Activated CD4-positive, alpha-beta T cell treated with anti-CD3 and anti-CD28 coated beads, Interleukin-2, amount 10 ng/mL, durations not matched to agents 24 days and 14 days (primary cell): Measurements from ENCODE around the gene ITPK1. TPM values are rescaled to one million over a fixed set of nuclear protein-coding genes. Genes with fewer than 3 reads are reported as not detected.

Source experiments
- DNase-seq: peaks from one replicate; pipeline ENCODE4 v3.0.0; 2022
- H3K27ac Mint-ChIP-seq: one replicate; pipeline ENCODE4 v1.8.0; 2022; ENCODE audit warnings: mild to moderate bottlenecking, mixed read lengths
- H3K27me3 Mint-ChIP-seq: one replicate; pipeline ENCODE4 v1.8.0; 2022; ENCODE audit warnings: mixed read lengths
- H3K36me3 Mint-ChIP-seq: one replicate; pipeline ENCODE4 v1.8.0; 2022; ENCODE audit warnings: low read depth, mild to moderate bottlenecking, mixed read lengths
- H3K4me1 Mint-ChIP-seq: one replicate; pipeline ENCODE4 v1.8.0; 2021; ENCODE audit warnings: mixed read lengths
- H3K4me3 Mint-ChIP-seq: one replicate; pipeline ENCODE4 v1.8.0; 2022; ENCODE audit warnings: mild to moderate bottlenecking, moderate library complexity, mixed read lengths
- H3K9me3 Mint-ChIP-seq: one replicate; pipeline ENCODE4 v1.8.0; 2021; ENCODE audit warnings: mixed read lengths
- intact Hi-C: fragments of 100-400 bp; cut with micrococcal nuclease; formaldehyde crosslinking; loops from one replicate; pipeline ENCODE4 v1.15.1; 2023
- total RNA-seq: library from RNA; stranded (reverse); gene quantifications from 2 replicates; pipeline ENCODE4 v1.2.3, GENCODE V29; 2022

Gene ITPK1
- total RNA-seq, 1 donor from 2014 or later = 71.0 TPM

DNA sequence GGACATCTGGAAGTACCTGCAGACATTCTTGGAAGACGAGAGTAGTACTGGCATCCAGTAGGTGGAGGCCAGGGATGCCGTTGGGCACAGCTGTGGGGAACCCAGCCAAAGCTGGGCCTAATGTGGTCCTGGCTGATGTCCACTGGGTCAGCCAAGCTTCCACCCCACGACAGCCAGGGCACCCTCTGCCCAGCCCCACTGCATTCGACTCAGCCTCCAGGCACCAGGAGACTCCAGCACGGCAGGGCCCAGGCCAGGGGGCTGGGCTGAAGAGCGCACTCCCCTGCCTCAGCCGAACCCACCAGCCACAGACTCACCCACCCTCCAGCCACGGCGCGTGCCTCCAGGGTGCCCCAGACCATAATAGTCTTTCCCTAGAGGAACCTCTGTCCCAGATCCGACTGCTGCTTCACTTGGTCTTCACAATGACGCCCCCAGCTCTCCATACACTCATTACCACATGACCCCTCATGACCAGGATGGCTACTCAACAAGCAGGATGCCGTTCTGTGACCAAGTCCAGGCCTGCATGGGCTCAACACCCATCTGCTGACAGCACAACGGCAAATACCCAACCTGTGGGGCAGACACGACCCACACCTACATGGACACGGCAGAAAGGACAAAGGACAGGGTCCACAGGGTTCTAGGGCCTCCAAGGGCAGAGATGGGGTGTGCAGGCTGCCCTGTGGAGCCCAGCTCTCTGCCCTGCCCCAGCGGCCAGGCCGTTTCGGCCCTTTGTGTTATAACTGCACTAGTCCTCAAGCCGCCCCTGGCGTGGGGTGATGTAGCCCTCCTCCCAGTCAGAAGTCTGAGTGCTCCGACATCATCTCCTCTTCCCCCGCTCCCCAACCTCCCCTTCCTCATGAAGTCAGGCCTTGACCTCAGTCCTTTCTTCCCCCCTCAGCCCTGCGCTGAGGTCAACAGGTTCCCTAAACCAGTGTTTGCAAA is 22.8 kb downstream of the ITPK1 start:
- H3K9me3 Mint-ChIP-seq = no peaks in the 10 kb centered on the region
- H3K27ac Mint-ChIP-seq = no peak overlapping the region

DNA sequence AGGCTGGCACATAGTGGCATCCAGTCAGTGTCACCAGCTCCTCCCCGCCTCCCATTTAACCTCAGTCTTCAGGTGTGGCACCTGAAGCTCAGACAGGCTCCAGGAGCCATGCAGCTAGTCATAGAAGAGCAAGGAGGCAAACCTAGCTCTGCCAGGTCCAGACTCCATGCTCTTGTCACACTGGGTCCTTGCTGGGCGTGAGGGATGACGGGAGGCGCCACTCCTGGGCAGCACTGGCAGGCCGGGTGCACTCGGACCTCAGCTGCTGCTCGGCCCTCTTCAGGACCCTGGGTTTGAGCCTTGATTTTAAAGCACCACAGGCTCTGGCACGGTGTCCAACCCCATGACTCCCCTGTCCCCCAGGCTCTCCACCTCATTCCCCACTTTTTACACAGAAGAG is 24.1 kb downstream of the ITPK1 start:
- peaks cover 13% of the 10 kb centered on the region for H3K4me1 Mint-ChIP-seq
- H3K9me3 Mint-ChIP-seq = no peaks in the 10 kb centered on the region
- no peak overlapping the region for H3K27ac Mint-ChIP-seq

More for the DNA sequence above, 22.8 kb downstream of the ITPK1 start:
- Mint-ChIP-seq H3K36me3 (no peaks in the 10 kb centered on the region), H3K27me3 (no peaks in the 10 kb centered on the region), H3K4me3 (no peak overlapping the region), H3K4me1 (peaks cover 8% of the 10 kb centered on the region)
- intact Hi-C loops = no loop called here
- DNase-seq = no peak

DNA sequence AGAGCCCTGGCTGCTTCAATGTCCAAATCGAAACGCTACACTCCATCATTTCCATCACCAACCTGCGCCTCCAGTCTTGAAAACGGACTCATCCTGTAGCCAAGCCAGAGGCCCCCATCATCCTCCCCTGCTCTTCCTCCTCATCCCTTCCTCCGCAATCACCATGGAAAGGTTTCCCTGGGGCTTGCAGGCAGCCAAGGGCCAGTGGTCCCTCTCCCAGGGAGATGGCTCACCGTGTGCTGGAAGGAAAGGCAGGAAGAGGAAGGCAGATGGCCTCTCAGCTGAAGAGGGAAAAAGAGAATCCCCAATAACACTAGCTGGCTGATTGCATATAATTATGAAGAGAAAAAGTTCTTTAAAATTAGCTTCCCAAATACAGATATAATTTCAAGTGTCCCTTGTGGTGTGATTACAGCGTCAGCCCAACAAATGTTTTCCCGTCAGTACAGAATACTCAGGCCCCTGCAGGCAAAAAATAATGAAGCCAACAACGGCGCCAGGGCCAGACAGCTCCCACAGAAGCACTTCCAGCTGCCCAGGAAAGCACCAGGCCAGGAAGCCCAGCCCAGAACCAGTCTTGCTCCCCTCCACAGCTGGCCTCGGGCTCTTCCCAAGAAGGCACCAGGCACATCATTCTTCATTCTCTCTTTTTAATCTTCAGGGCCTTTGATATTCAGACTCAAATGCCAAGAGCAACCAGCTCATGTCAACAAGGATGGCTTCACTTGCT is 24.7 kb downstream of the ITPK1 start:
- peaks cover 2% of the 10 kb centered on the region for H3K36me3 Mint-ChIP-seq
- intact Hi-C loops = no loop called here
- H3K9me3 Mint-ChIP-seq = no peaks in the 10 kb centered on the region
- peaks cover 12% of the 10 kb centered on the region for H3K4me1 Mint-ChIP-seq
- no peak overlapping the region for H3K4me3 Mint-ChIP-seq
- DNase-seq = no peak
- no peak overlapping the region for H3K27ac Mint-ChIP-seq
- H3K27me3 Mint-ChIP-seq = no peaks in the 10 kb centered on the region

More for the DNA sequence above, 24.1 kb downstream of the ITPK1 start:
- H3K27me3 Mint-ChIP-seq = no peaks in the 10 kb centered on the region
- H3K4me3 Mint-ChIP-seq = no peak overlapping the region
- H3K36me3 Mint-ChIP-seq = peaks cover 2% of the 10 kb centered on the region
- intact Hi-C loops = no loop called here
- DNase-seq = no peak

DNA sequence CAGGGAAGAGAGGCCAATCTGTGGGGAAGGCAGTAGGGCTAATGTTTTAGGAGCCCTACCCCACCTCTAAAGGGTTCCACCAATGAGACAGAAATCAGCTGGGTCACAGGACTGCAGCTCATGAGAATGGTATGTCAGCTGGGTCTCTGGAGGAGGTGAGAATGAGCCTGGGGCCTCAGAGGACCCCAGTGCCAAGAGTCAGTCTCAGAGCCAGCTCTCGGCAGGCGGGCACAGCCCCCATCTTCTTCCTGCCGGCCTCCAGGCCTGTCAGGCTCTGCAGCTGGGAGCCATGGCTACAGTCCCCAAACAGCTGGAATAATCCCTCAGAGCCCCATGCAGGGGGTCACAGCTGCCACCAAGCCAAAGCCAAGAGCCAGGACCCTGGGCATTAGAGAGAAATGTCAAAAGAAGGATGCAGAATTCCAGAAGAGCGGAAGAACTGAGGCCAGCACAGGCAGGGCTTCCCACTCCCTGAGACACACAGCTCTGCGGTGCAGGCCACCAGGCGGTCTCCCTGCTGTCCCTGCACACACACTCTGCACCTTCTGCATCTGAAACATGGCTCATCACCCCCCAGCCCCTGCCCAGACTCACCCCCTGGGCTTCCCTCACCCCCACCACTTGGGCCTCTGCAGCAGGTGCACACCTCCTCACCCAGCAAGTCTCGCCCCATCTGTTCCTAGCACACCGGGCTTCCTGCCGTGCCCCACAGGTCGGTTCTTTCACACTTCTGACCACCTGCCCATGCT is 26.0 kb downstream of the ITPK1 start:
- peaks cover 9% of the 10 kb centered on the region for H3K4me1 Mint-ChIP-seq
- no peak overlapping the region for H3K4me3 Mint-ChIP-seq
- peaks cover 2% of the 10 kb centered on the region for H3K36me3 Mint-ChIP-seq
- no peak for DNase-seq
- H3K27ac Mint-ChIP-seq = no peak overlapping the region
- no peaks in the 10 kb centered on the region for H3K9me3 Mint-ChIP-seq
- intact Hi-C loops = no loop called here
- H3K27me3 Mint-ChIP-seq = no peaks in the 10 kb centered on the region

DNA sequence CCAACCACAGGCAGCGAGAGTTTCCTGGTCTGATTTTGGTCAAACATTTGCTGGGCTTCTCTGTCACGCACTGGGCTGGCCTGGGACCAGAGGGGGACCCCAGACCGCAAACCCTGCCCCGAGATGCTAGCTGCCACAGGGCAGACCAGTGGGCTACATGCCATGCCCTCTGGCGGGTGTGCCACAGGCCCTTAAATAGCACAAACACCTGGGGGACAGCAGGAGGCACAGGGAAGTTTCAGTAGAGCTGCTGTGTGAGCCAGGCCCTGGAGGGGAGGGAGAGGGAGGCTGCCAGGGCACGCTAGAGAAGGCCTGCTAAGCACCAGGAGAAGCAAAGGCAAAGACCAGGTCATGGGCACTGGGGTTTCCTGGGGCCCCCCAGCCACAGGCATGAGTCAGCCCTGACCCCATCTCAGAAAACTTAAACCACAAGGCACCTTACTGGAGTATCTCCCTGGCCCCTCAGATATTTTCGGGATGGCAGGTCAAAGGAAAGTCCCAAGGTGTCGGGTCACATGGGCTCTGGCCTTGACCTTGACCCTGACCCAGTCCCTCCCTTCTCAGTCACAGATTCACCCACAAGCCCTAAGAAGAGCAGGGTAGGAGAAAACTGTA is 29.2 kb downstream of the ITPK1 start:
- H3K36me3 Mint-ChIP-seq = peaks cover 5% of the 10 kb centered on the region
- no peak overlapping the region for H3K27ac Mint-ChIP-seq
- intact Hi-C loops = no loop called here
- DNase-seq = no peak
- peaks cover 21% of the 10 kb centered on the region for H3K4me1 Mint-ChIP-seq
- no peaks in the 10 kb centered on the region for H3K27me3 Mint-ChIP-seq
- H3K9me3 Mint-ChIP-seq = no peaks in the 10 kb centered on the region
- no peak overlapping the region for H3K4me3 Mint-ChIP-seq

DNA sequence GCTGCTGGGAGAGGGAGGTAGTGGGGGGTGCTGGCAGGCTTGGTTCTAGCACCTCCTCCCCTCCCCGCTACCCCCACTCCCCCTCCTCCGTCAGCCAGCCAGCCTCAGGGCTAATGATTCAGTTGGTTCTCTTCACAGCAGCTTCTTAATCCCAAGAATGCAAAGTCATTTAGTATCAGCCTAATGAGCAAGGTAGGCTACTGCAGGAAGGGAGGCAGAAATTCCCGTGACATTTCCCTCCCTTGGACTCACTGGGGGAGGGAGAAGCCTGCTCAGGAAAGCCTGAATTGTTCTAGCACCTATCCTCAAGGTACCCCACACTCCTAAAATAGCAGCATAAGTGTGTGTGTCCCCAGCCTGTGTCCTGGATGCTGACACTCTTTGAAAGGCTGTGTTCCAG is 29.8 kb downstream of the ITPK1 start:
- DNase-seq = no peak
- Mint-ChIP-seq H3K4me3 (no peak overlapping the region), H3K9me3 (no peaks in the 10 kb centered on the region), H3K27ac (no peak overlapping the region), H3K36me3 (peaks cover 5% of the 10 kb centered on the region), H3K27me3 (no peaks in the 10 kb centered on the region), H3K4me1 (peaks cover 23% of the 10 kb centered on the region)
- intact Hi-C loops = no loop called here

DNA sequence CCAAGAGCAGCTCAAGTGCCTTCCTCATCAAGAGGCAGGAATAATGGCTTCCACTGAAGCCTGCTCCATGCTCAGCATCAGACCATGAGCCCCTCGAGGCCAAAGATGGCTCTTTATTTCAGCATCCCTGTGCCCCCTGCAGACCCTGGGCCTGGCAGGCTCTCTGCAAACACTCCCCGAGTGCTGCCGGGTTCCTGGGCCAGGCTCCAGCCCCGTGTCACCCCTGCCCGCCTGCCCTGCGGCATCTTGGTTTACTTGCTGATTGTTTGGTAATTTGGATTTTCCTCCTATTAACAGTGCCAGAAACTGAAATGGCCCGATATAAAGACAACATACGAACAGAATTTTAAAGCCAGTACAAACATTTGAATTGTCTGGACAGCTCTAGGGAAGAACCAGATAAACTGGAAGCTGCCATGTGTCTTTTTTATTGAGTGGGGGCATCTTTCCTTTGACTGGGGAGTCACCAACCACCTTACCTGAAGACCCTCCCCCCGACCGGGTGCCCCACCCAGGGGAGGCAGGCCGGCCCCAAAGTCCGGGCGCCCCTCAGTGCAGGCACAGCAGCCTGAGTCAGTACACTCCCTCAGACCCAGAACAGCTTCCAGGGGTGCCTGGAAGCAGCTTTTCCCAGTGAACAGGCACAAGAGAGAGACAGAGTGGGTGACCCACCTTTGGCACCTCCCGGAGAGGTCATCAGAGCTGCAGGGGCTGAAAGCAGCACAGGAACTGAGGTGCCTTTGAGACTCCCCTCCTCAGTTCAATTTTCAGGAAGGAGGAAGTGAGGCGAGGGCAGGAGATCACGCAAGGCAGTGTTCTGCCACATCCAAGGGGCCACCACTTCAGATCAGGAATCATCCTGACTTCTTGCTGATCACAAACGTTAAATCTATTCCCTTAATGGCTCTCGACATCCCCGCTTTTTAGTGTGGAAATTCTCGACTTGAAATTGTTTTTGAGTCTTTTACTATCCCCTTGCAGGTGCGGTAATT is 30.6 kb downstream of the ITPK1 start:
- no peak overlapping the region for H3K4me3 Mint-ChIP-seq
- no peak overlapping the region for H3K27ac Mint-ChIP-seq
- DNase-seq = no peak
- H3K27me3 Mint-ChIP-seq = no peaks in the 10 kb centered on the region
- intact Hi-C loops = no loop called here
- H3K36me3 Mint-ChIP-seq = peaks cover 5% of the 10 kb centered on the region
- H3K9me3 Mint-ChIP-seq = no peaks in the 10 kb centered on the region
- peaks cover 23% of the 10 kb centered on the region for H3K4me1 Mint-ChIP-seq

DNA sequence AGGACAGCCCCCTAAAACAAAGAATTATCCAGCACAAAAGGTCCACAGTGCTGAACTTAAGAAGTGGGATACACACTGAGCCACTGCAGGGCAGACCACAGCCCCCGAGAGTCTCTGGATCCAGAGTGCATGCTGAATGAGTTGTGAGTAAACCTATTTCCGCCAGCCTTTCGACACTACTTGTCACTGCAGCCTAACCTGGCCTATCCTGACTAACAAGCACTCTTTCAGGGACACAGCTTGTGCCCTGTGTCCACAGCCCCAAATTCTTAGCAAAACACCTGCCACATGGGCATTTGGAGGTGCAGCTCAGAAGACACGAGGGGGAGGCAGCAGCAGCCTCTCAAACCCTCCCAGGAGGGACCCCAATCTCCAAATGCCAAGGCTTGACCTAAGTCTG is 31.3 kb downstream of the ITPK1 start:
- H3K27ac Mint-ChIP-seq = no peak overlapping the region
- peaks cover 23% of the 10 kb centered on the region for H3K4me1 Mint-ChIP-seq
- no peaks in the 10 kb centered on the region for H3K9me3 Mint-ChIP-seq
- intact Hi-C loops = no loop called here
- peaks cover 5% of the 10 kb centered on the region for H3K36me3 Mint-ChIP-seq
- H3K27me3 Mint-ChIP-seq = no peaks in the 10 kb centered on the region
- H3K4me3 Mint-ChIP-seq = no peak overlapping the region
- no peak for DNase-seq

DNA sequence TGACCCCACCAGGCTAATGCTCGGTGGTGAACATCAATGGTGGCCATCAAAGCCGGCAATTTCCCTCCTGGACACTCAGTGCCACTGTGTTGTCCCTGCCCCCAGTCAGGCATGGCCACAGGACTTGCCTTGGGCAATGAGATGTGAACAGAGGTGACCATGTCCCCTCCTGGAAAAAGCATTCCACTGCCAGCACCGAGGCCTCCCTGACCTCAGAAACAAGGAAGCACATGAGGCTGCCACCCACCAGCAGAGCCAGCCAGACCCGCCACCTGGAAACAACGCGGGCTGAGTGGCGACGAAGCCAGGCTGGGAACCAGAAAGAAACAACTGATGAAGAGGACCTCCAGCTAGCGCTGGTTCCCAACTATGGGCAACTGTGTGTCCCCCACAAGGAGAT is 31.8 kb downstream of the ITPK1 start:
- no peak for DNase-seq
- Mint-ChIP-seq H3K27me3 (no peaks in the 10 kb centered on the region), H3K9me3 (no peaks in the 10 kb centered on the region), H3K4me1 (peaks cover 26% of the 10 kb centered on the region), H3K4me3 (no peak overlapping the region), H3K27ac (no peak overlapping the region), H3K36me3 (peaks cover 5% of the 10 kb centered on the region)
- intact Hi-C loops = no loop called here

DNA sequence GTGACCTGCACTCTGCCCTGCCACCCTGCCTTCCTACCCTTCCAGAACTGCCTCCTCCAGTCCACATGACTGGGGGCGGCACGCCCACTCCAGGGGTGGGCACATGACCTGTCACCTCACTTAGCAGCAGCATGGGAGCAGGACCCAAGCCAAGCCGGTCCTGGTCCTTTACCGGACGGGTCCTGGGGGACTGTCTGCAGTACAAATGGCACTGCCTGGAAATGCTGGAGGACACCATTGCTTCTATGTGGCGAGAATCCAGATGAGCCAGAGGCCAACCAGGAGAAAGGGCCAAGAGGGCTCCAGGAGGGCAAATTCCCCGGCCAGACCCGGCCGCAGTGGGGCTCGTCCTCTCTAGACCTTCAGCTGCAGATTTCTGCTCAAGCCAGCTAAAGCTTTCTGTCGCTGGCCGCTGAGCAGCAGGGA is 33.1 kb downstream of the ITPK1 start:
- DNase-seq = no peak
- no peaks in the 10 kb centered on the region for H3K27me3 Mint-ChIP-seq
- no peaks in the 10 kb centered on the region for H3K9me3 Mint-ChIP-seq
- intact Hi-C loops = no loop called here
- no peak overlapping the region for H3K27ac Mint-ChIP-seq
- H3K4me3 Mint-ChIP-seq = no peak overlapping the region
- H3K36me3 Mint-ChIP-seq = peaks cover 5% of the 10 kb centered on the region
- H3K4me1 Mint-ChIP-seq = peaks cover 27% of the 10 kb centered on the region

DNA sequence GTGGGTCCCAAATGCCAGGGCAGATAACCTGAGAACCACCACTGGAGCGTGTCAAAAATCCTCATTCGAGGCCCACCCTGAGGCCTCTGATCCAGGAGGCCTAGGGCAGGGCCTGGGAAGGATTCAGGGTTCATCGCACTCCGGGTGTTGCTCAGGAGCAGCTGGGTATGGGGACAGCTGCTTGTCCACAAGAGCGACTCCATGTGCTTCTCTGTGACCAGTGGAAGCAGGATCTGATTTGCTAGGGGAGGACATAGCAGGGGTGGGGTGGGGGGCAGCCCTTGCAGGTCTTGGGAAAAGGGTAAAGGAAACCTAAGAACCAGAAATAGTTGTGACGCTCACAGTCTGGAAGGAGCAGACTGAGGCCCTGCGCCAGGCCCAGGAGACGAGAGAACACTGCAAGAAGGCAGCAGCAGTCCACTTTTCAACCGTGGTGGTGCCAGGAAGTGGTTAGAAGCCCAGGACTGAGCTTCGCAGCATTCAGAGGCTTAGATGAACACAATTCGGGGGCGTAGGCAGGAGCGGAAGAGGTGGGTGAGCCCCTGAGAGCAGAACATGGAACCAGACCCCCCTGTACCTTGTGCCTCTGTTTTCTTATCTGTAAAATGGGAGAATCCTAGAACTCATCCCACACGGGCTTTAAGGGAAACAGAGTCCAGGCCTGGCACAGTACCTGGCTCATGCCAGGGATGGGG is 33.7 kb downstream of the ITPK1 start:
- intact Hi-C loops = no loop called here

DNA sequence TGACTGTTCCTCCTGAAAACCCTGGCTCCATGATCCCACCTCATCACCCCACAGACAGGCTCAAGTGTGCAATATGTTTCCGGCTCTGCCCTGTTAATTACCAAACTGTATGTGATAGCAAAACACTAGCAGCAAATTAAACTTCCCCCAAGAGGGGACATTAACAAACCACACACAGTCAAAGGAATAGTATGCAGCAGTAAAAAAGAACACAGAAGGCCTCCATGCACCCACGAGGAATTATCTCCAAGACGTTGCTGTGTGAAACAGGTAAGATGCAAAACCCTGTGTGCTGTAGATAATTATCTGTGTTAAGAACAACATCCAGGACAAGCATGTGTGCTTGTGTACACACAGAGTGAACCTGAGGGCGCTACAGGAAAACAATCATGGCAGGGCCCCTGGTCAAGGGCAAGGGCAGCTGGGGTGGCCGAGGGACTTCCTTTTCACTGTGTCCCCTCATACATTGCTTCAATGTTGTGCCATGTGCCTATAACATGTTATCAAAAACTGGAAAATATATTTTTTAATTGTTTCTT is 35.8 kb downstream of the ITPK1 start:
- intact Hi-C loops = no loop called here
- peaks cover 26% of the 10 kb centered on the region for H3K4me1 Mint-ChIP-seq
- no peak overlapping the region for H3K27ac Mint-ChIP-seq
- no peak overlapping the region for H3K4me3 Mint-ChIP-seq
- no peak for DNase-seq
- H3K27me3 Mint-ChIP-seq = no peaks in the 10 kb centered on the region
- no peaks in the 10 kb centered on the region for H3K9me3 Mint-ChIP-seq
- H3K36me3 Mint-ChIP-seq = peaks cover 3% of the 10 kb centered on the region

More for the DNA sequence above, 33.7 kb downstream of the ITPK1 start:
- Mint-ChIP-seq H3K36me3 (peaks cover 3% of the 10 kb centered on the region), H3K9me3 (no peaks in the 10 kb centered on the region), H3K4me3 (no peak overlapping the region), H3K27ac (peak overlapping the region; percentile 65), H3K4me1 (peaks cover 25% of the 10 kb centered on the region), H3K27me3 (no peaks in the 10 kb centered on the region)
- no peak for DNase-seq
